Retinal pigment epithelial cell (primary cell): ENCODE results near the gene FBXO8.
A peak's percentile ranks its signal among the peaks of the same experiment; 100 is the strongest.

Experiments used
- DNase-seq: peaks from one replicate; pipeline ENCODE4 v3.0.0-alpha.2; 2010; ENCODE audit warnings: low read depth
- H3K4me3 ChIP-seq: 2 replicates; pipeline ENCODE4 v1.5.1; 2011; ENCODE audit warnings: mild to moderate bottlenecking, low read length, control low read depth, moderate library complexity
- TF ChIP-seq, protein P1 (sequence below): conservative IDR thresholded peaks from 2 replicates; pipeline ENCODE4 v1.5.1; 2011; ENCODE audit warnings: low read depth, low read length, control low read depth, inconsistent platforms

FBXO8 gene

DNA sequence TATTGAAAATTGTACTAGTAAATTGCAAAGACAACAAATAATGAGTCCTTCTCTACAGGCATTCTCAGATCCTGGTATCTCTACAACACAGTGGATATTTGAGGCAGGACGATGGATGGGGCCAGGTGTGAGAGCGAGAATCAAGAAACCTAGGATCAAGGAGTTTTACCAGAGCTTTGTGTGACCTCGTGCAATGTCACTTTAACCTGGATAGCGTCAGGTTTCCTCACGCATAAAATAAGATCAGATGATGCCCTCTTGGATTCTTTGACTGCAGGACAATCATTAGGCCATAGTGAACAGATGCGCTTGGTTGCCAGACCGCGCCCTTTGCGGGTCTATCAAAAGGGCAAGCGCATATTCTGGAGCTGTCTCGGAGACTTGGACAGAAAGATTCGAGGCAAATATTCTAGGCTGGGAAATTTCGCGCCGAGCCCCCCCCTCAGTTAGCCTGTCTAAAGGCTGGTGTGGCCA, 66.6 kb downstream of the FBXO8 start:
- DNase-seq, result no peak
- TF ChIP-seq, protein P1, sequence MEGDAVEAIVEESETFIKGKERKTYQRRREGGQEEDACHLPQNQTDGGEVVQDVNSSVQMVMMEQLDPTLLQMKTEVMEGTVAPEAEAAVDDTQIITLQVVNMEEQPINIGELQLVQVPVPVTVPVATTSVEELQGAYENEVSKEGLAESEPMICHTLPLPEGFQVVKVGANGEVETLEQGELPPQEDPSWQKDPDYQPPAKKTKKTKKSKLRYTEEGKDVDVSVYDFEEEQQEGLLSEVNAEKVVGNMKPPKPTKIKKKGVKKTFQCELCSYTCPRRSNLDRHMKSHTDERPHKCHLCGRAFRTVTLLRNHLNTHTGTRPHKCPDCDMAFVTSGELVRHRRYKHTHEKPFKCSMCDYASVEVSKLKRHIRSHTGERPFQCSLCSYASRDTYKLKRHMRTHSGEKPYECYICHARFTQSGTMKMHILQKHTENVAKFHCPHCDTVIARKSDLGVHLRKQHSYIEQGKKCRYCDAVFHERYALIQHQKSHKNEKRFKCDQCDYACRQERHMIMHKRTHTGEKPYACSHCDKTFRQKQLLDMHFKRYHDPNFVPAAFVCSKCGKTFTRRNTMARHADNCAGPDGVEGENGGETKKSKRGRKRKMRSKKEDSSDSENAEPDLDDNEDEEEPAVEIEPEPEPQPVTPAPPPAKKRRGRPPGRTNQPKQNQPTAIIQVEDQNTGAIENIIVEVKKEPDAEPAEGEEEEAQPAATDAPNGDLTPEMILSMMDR, result no peak
- H3K4me3 ChIP-seq, result peak overlapping the region; percentile 39

- H3K4me3 ChIP-seq, result no peak overlapping the region
- TF ChIP-seq, protein P1, result no peak
- DNase-seq, result no peak
Measured at GRCh38 chr4:174215961-174216680, 67.3 kb downstream of the FBXO8 start.

DNA sequence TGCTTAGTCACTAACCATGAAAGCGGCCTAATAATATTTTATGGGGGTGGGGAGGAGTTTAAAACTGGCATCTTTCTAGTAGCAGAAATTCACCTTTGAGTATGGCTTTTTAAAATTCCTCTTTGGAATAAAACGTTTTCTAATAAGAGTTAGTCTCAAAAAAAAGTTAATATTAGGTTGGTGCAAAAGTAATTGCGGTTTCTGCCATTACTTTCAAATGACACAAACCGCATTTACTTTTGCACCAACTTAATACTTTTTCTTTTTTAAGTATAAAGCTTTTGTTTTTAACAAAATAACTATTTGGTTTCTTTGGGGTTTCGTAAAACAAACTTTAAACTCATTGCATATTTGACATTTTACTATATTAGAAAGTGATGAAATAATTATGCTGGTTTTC, 68.4 kb downstream of the FBXO8 start:
- H3K4me3 ChIP-seq, result no peak overlapping the region
- DNase-seq, result no peak
- TF ChIP-seq, protein P1, result no peak

- no peak for DNase-seq
- H3K4me3 ChIP-seq, result peak overlapping the region; percentile 31
- TF ChIP-seq, protein P1, result no peak
Measured at GRCh38 chr4:174214101-174214878, 69.2 kb downstream of the FBXO8 start.

GRCh38 chr4:174213731-174214100, 69.8 kb downstream of the FBXO8 start:
- TF ChIP-seq, protein P1, result no peak
- H3K4me3 ChIP-seq, result peak overlapping the region; percentile 31
- no peak for DNase-seq

GRCh38 chr4:174212061-174212460, 71.4 kb downstream of the FBXO8 start:
- H3K4me3 ChIP-seq, result peak overlapping the region; percentile 15

More at GRCh38 chr4:174212061-174212460, 71.4 kb downstream of the FBXO8 start:
- TF ChIP-seq, protein P1, result no peak
- no peak for DNase-seq
